ENCODE data around the gene HMGXB3.

The HMGXB3 gene

DNA sequence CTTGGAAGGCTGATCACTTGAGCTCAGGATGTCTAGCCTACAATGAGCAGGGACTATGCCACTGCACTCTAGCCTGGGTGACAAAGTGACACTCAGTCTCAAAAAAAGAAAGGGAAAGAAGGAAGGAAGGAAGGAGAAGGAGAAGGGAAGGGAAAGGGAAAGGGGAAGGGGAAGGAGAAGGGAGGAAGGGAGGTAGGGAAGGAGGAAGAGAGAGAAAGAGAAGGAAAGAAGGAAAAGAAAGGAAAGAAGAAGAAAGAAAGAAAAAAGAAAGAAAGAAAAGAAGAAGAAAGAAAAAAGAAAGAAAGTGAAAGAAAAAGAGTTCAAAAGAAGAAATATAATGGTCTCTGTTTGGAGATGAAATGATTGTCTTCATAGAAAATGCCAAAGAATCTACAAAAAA is 96.6 kb downstream of the HMGXB3 start:
- Mint-ChIP-seq H3K27me3 (peaks cover 25% of the 10 kb centered on the region), H3K27ac (no peak overlapping the region), H3K4me3 (no peak overlapping the region), H3K9me3 (no peaks in the 10 kb centered on the region), H3K4me1 (peaks cover 4% of the 10 kb centered on the region)
- DNase-seq (no peak), ATAC-seq (no peak)

DNA sequence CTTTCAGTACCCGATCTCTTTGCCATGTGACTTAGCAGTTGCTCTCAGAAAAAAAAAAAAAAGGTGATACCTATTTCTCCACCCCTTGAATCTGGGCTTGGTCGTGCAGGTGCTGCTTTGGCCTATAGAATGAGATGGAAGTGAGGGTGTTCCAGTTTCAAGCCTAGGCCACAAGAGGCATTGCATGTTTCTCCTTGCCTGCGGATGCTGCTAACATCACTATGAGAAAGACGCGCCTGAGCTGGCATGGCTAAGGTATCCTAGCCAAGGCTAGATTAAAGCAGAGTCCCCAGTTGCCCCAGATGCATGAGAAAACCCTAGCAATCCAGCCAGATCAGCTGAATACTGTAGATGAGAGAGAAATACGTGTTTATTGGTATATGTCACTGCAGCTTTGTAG is 100.5 kb downstream of the HMGXB3 start:
- Mint-ChIP-seq H3K4me3 (no peak overlapping the region), H3K27me3 (no peaks in the 10 kb centered on the region), H3K9me3 (no peaks in the 10 kb centered on the region), H3K27ac (no peak overlapping the region), H3K4me1 (no peaks in the 10 kb centered on the region)
- no peak for ATAC-seq
- no peak for DNase-seq
